HG03439 (cell line): Measurements from ENCODE around the gene POC1A.

ENCODE experiments used
- ATAC-seq: cut with Tn5 transposase; IDR thresholded peaks from one replicate; pipeline ENCODE4 v1.9.1; 2021; ENCODE audit warnings: mild to moderate bottlenecking, moderate library complexity; ENCODE audit not compliant: unreplicated experiment

The POC1A gene

GRCh38 chr3:52132930-52133329 is 21.3 kb downstream of the POC1A start:
- ATAC-seq = no peak

- no peak for ATAC-seq
These were observed 22.2 kb downstream of the POC1A start for GRCh38 chr3:52132041-52132440.

GRCh38 chr3:52130966-52131622 is 23.1 kb downstream of the POC1A start:
- ATAC-seq = no peak

GRCh38 chr3:52128118-52128683 is 26.0 kb downstream of the POC1A start:
- ATAC-seq = no peak

- no peak for ATAC-seq
These were observed 27.7 kb downstream of the POC1A start for GRCh38 chr3:52126500-52126899.

- no peak for ATAC-seq
These were observed 28.2 kb downstream of the POC1A start for GRCh38 chr3:52126036-52126435.

- no peak for ATAC-seq
These were observed 29.5 kb downstream of the POC1A start for GRCh38 chr3:52124766-52125165.

- no peak for ATAC-seq
These were observed 30.1 kb downstream of the POC1A start for GRCh38 chr3:52124126-52124525.

- no peak for ATAC-seq
These were observed 31.0 kb downstream of the POC1A start for GRCh38 chr3:52123106-52123725.

- ATAC-seq = no peak
These were observed 31.7 kb downstream of the POC1A start for GRCh38 chr3:52122491-52122890.

- no peak for ATAC-seq
These were observed 32.4 kb downstream of the POC1A start for GRCh38 chr3:52121813-52122212.

GRCh38 chr3:52121464-52121805 is 32.8 kb downstream of the POC1A start:
- no peak for ATAC-seq

- ATAC-seq = no peak
These were observed 33.4 kb downstream of the POC1A start for GRCh38 chr3:52120556-52121463.

- no peak for ATAC-seq
These were observed 34.4 kb downstream of the POC1A start for GRCh38 chr3:52119826-52120225.

GRCh38 chr3:52119099-52119498 is 35.1 kb downstream of the POC1A start:
- ATAC-seq = no peak

- ATAC-seq = no peak
These were observed 35.9 kb downstream of the POC1A start for GRCh38 chr3:52118156-52118875.

GRCh38 chr3:52117537-52117936 is 36.7 kb downstream of the POC1A start:
- ATAC-seq = no peak

- ATAC-seq = no peak
These were observed 42.2 kb downstream of the POC1A start for GRCh38 chr3:52112056-52112455.

- no peak for ATAC-seq
These were observed 43.7 kb downstream of the POC1A start for GRCh38 chr3:52110502-52110901.

- ATAC-seq = no peak
These were observed 44.5 kb downstream of the POC1A start for GRCh38 chr3:52109611-52110301.
